AG09309 (cell line): ENCODE data around the gene ZNF236.

Source experiments
- DNase-seq: peaks from one replicate; pipeline ENCODE4 v3.0.0-alpha.2; 2010; ENCODE audit warnings: low read depth
- H3K4me3 ChIP-seq: 2 replicates; pipeline ENCODE4 v1.5.1; 2011; ENCODE audit warnings: mild to moderate bottlenecking, low read depth, low read length, moderate library complexity; ENCODE audit not compliant: control insufficient read depth
- TF ChIP-seq, protein P1 (sequence below): IDR thresholded peaks from 2 replicates; pipeline ENCODE4 v1.5.1; 2011; ENCODE audit warnings: mild to moderate bottlenecking, low read depth, low read length, inconsistent platforms; ENCODE audit not compliant: insufficient read depth, control insufficient read depth; ENCODE audit errors: missing control alignments

Gene ZNF236

GRCh38 chr18:76993573-76993972 is 171.2 kb downstream of the ZNF236 start:
- no peak overlapping the region for H3K4me3 ChIP-seq
- TF ChIP-seq, protein P1, sequence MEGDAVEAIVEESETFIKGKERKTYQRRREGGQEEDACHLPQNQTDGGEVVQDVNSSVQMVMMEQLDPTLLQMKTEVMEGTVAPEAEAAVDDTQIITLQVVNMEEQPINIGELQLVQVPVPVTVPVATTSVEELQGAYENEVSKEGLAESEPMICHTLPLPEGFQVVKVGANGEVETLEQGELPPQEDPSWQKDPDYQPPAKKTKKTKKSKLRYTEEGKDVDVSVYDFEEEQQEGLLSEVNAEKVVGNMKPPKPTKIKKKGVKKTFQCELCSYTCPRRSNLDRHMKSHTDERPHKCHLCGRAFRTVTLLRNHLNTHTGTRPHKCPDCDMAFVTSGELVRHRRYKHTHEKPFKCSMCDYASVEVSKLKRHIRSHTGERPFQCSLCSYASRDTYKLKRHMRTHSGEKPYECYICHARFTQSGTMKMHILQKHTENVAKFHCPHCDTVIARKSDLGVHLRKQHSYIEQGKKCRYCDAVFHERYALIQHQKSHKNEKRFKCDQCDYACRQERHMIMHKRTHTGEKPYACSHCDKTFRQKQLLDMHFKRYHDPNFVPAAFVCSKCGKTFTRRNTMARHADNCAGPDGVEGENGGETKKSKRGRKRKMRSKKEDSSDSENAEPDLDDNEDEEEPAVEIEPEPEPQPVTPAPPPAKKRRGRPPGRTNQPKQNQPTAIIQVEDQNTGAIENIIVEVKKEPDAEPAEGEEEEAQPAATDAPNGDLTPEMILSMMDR, result no peak
- DNase-seq, result no peak

- no peak overlapping the region for H3K4me3 ChIP-seq
- no peak for DNase-seq
- TF ChIP-seq, protein P1, result no peak
These were observed 171.8 kb downstream of the ZNF236 start for GRCh38 chr18:76994086-76994654.

- DNase-seq, result no peak
- TF ChIP-seq, protein P1, result no peak
- no peak overlapping the region for H3K4me3 ChIP-seq
These were observed 173.5 kb downstream of the ZNF236 start for GRCh38 chr18:76995896-76996295.

DNA sequence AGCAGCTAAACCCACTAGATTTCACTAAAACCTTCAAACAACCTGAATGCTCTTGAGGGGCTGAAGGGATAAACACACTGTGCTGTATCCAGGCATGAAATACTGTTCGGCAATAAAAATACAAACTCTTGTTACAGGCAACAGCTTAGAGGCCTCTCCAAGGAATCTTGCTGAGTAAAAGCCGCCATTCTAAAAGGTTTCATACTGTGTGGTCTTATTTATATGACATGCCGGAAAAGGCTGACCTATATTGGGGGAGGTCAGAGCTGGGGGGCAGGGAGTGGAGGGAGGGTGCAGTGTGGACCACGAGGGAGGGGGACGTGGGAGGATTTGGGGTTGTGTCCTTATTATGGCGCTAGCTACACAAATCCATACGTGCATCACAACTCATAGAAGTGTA is 174.1 kb downstream of the ZNF236 start:
- TF ChIP-seq, protein P1, result no peak

DNA sequence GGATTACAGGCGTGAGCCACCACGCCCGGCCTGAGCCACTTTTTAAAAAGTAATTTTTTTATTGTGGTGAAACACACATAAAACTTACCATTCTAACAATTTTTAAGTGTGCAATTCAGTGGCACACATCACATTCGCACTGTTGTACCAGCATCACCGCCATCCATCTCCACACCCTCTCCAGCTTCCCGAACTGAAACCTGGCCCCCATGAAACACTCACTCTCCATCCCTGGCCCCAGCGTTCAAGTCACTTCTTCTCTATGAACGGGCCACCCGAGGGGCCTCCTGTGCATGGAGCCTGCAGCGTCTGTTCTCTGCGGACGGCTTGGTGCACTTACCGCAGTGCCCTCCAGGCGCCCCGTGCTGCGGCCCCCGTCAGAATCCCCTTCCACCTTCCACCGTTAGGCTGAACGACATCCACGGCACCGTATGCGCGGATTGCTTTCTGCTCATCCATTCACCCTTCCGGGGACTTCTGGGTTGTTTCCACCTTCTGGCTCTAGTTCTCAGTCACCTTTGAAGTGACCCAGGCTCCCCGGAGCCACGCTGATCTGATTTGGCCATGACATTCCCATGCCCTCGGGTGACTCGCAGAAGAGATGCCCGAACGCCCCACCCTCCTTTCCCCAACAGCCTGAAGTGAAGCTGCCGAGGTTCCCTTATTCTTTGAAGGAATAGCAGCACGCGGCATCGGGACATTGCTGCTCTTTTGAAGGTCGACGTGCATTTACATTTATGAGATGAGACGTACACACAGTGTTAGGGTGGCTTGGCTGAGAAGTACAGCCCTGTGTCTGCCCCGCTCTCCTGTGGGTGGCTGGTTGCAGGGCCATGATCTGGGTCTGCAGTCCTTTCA is 175.8 kb downstream of the ZNF236 start:
- no peak overlapping the region for H3K4me3 ChIP-seq
- no peak for DNase-seq
- TF ChIP-seq, protein P1, result no peak

More for the DNA sequence above, 174.1 kb downstream of the ZNF236 start:
- DNase-seq, result no peak
- H3K4me3 ChIP-seq, result no peak overlapping the region

DNA sequence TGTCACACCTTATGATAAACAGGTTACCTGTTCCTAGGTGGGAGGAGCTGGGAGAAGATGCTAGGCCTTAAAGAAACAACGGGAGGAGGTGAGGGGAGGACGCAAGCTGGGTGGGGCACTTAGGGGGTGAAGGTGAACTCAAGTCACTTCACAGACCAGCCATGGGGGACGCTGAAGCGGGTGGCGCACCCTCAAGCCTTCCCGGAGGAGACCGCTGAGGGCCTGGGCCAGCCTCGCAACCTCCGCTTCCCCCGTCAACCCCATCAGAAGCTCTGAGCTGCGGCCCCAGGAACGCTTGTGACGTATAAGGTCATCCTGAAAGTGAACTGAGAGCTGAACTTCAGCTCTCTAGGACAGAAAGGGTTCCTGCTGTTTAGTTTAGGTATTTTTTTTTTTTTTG is 176.7 kb downstream of the ZNF236 start:
- TF ChIP-seq, protein P1, result no peak
- no peak for DNase-seq
- no peak overlapping the region for H3K4me3 ChIP-seq
